Metanephros (tissue), 1 donor: ENCODE measurements around the gene ETDC. TPM values are rescaled to one million over a fixed set of nuclear protein-coding genes. Genes with fewer than 3 reads are reported as not detected.

Source experiments
- total RNA-seq: library from RNA; depleted of rRNA; stranded (reverse); fragments of >200 nt; gene quantifications from one replicate; pipeline ENCODE4 v1.2.3, GENCODE V29; 2014

The ETDC gene
- not detected for total RNA-seq

GRCh38 chrX:135309430-135309923, at the start of gene ETDC:
Gene ETDC (plus strand): TSS chrX:135309480. CDS start chrX:135309480, 0 bp downstream.

Other genes with a start within 250 kb of the ETDC start
- gene SMIM10L2B, start 210.8 kb upstream of the ETDC start, total RNA-seq, result 5.8 TPM
- gene ETDB, start 189.0 kb upstream of the ETDC start, total RNA-seq, result not detected
- 0.12 TPM for gene CT55, start 138.1 kb upstream of the ETDC start, total RNA-seq
- not detected for gene ETDA, start 57.4 kb upstream of the ETDC start, total RNA-seq
- gene ZNF75D, start 34.6 kb downstream of the ETDC start, total RNA-seq, result 14.1 TPM
- 12.5 TPM for gene ZNF449, start 35.3 kb downstream of the ETDC start, total RNA-seq
- 4.8 TPM for gene SMIM10L2A, start 112.5 kb downstream of the ETDC start, total RNA-seq
- gene INTS6L, start 211.2 kb downstream of the ETDC start, total RNA-seq, result 17.3 TPM